HepG2 (cell line): ENCODE results near the gene WIPF2. TPM values are rescaled to one million over a fixed set of nuclear protein-coding genes. Genes with fewer than 3 reads are reported as not detected.

Experiments used
- FOXK1 ChIP-seq: sonication (generic); formaldehyde crosslinking; IDR thresholded peaks from 2 replicates; pipeline ENCODE4 v1.4.0; 2020; ENCODE audit warnings: low read depth, missing genetic modification reagents, borderline replicate concordance
- KDM5B ChIP-seq: sonication (generic); formaldehyde crosslinking; IDR thresholded peaks from 2 replicates; pipeline ENCODE4 v1.4.0; 2020; ENCODE audit warnings: missing genetic modification reagents, mild to moderate bottlenecking, borderline replicate concordance
- MAZ ChIP-seq, 2 experiments: sonication (generic) in 1 of 2; formaldehyde crosslinking in 1 of 2; IDR thresholded peaks; 2 replicates each; pipeline versions ENCODE4 v1.5.0 to v1.6.1; 2012 to 2020; ENCODE audit warnings: low read depth in 2 of 2, mild to moderate bottlenecking in 2 of 2, borderline replicate concordance in 1 of 2, improper control_type of control experiment in 1 of 2, low read length in 1 of 2, missing genetic modification reagents in 1 of 2, moderate library complexity in 1 of 2
- MIER3 ChIP-seq: IDR thresholded peaks from 2 replicates; pipeline ENCODE4 v1.6.1; 2016; ENCODE audit warnings: missing compliant biosample characterization, borderline replicate concordance
- NR3C1 ChIP-seq: sonication (generic); formaldehyde crosslinking; IDR thresholded peaks from 2 replicates; pipeline ENCODE4 v1.4.0; 2020; ENCODE audit warnings: missing genetic modification reagents
- POGZ ChIP-seq: sonication (generic); formaldehyde crosslinking; IDR thresholded peaks from 2 replicates; pipeline ENCODE4 v1.4.0; 2020; ENCODE audit warnings: mild to moderate bottlenecking, missing genetic modification reagents
- ZNF234 ChIP-seq: sonication (generic); formaldehyde crosslinking; conservative IDR thresholded peaks from 2 replicates; pipeline ENCODE4 v1.5.1; 2020; ENCODE audit warnings: mild to moderate bottlenecking, missing genetic modification reagents
- polyA plus RNA-seq, 8 experiments: library from polyadenylated mRNA; depleted of rRNA in 3 of 8; stranded (reverse) in 7 of 8; unstranded in 1 of 8; fragments of >200 nt; fragmentation: Illumina TruSeq in 4 of 8; extraction: Trizol in 4 of 8; gene quantifications; 2 replicates each; pipeline versions ENCODE4 v1.2.1 to v1.2.3, GENCODE V29; 2011 to 2016; ENCODE audit warnings: low read depth in 4 of 8, missing spikeins in 1 of 8, mixed read lengths in 1 of 8; ENCODE audit not compliant: insufficient read depth in 1 of 8
- total RNA-seq, 5 experiments: library from RNA; depleted of rRNA; stranded (reverse); fragments of >200 nt; fragmentation: Illumina TruSeq; extraction: Trizol; gene quantifications; 2 replicates each; pipeline ENCODE4 v1.2.3, GENCODE V29; 2016; ENCODE audit warnings: low read depth in 1 of 5
- TF ChIP-seq, protein P1 (sequence below): sonication (generic); formaldehyde crosslinking; IDR thresholded peaks from 2 replicates; pipeline ENCODE4 v1.9.0; 2022; ENCODE audit warnings: low read depth, missing genetic modification reagents
- TF ChIP-seq, protein P2 (sequence below): sonication (generic); formaldehyde crosslinking; IDR thresholded peaks from 2 replicates; pipeline ENCODE4 v1.4.0; 2020; ENCODE audit warnings: mild to moderate bottlenecking, missing genetic modification reagents
- TF ChIP-seq, protein P3 (sequence below): sonication (generic); formaldehyde crosslinking; IDR thresholded peaks from 2 replicates; pipeline ENCODE4 v1.9.0; 2021; ENCODE audit warnings: missing genetic modification reagents, borderline replicate concordance
- TF ChIP-seq, protein P4 (sequence below): IDR thresholded peaks from 2 replicates; pipeline ENCODE4 v1.4.0; 2020; ENCODE audit warnings: mild to moderate bottlenecking, missing genetic modification reagents
- TF ChIP-seq, protein P5 (sequence below): sonication (generic); formaldehyde crosslinking; IDR thresholded peaks from 2 replicates; pipeline ENCODE4 v1.8.0; 2022; ENCODE audit warnings: mild to moderate bottlenecking, missing genetic modification reagents; ENCODE audit not compliant: insufficient replicate concordance

WIPF2 gene
- total and polyA plus RNA-seq, 2 of the 13 experiments (the other 11 are each of a cell fraction or from before 2014, with no cell fraction given) = 7.2 to 10.8 TPM

DNA sequence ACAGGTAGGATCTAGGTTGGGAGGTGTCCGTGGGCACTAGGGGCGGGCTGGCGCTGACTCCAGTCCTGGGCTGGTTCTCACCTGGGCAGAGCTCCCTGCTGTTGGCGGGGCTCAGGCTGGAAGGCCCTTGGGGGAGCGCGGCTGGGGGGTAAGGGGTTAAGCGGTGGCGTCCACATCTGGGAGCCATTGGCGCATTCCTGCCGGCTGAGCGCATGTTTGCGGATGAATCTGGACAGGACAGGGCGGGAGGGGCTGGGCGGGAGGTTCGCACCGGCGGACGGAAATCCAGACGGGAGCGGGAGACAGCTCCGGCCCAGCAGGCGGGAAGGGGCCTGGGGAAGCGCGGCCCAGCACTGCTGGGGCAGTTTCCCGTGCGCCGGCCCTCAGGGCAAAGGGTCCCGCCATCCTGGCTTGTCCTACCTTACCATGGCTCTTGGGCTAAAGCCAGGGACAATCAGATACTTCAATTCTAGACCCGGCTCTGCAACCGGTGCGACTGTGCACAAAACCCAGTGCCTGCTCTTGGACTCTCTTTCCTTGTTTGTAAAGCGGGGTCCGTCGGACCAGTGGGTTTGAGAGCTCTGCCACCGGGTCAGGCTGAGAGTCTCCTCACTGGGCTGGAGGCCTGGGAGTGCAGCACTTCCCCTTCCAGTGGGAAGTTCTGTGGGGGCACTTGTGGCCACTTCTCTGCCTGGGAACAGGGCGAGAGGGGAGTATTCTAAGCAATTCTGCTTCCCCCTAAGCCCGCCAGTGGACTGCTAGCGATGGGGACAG, 97.7 kb downstream of the WIPF2 start (continued):
- peak; percentile 70; the same call in 1 of the 2 replicates for TF ChIP-seq MAZ (IDR thresholded peaks at IDR 0.05; ENCODE audit: borderline replicate concordance, low read depth, low read length)
- peak; percentile 71 for TF ChIP-seq MAZ (CRISPR knock-in tag; IDR thresholded peaks at IDR 0.05; ENCODE audit: low read depth)
- TF ChIP-seq, protein P1, sequence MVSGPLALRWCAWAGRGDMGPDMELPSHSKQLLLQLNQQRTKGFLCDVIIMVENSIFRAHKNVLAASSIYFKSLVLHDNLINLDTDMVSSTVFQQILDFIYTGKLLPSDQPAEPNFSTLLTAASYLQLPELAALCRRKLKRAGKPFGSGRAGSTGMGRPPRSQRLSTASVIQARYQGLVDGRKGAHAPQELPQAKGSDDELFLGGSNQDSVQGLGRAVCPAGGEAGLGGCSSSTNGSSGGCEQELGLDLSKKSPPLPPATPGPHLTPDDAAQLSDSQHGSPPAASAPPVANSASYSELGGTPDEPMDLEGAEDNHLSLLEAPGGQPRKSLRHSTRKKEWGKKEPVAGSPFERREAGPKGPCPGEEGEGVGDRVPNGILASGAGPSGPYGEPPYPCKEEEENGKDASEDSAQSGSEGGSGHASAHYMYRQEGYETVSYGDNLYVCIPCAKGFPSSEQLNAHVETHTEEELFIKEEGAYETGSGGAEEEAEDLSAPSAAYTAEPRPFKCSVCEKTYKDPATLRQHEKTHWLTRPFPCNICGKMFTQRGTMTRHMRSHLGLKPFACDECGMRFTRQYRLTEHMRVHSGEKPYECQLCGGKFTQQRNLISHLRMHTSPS (CRISPR knock-in tag) = no peak; the same call in 1 of the 2 replicates
- TF ChIP-seq NR3C1 (CRISPR knock-in tag) = no peak
- TF ChIP-seq, protein P2, sequence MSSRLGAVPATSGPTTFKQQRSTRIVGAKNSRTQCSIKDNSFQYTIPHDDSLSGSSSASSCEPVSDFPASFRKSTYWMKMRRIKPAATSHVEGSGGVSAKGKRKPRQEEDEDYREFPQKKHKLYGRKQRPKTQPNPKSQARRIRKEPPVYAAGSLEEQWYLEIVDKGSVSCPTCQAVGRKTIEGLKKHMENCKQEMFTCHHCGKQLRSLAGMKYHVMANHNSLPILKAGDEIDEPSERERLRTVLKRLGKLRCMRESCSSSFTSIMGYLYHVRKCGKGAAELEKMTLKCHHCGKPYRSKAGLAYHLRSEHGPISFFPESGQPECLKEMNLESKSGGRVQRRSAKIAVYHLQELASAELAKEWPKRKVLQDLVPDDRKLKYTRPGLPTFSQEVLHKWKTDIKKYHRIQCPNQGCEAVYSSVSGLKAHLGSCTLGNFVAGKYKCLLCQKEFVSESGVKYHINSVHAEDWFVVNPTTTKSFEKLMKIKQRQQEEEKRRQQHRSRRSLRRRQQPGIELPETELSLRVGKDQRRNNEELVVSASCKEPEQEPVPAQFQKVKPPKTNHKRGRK (CRISPR knock-in tag) = no peak
- no peak for TF ChIP-seq MIER3
- TF ChIP-seq POGZ = no peak
- TF ChIP-seq ZNF234 (CRISPR knock-in tag) = no peak
- TF ChIP-seq, protein P3, sequence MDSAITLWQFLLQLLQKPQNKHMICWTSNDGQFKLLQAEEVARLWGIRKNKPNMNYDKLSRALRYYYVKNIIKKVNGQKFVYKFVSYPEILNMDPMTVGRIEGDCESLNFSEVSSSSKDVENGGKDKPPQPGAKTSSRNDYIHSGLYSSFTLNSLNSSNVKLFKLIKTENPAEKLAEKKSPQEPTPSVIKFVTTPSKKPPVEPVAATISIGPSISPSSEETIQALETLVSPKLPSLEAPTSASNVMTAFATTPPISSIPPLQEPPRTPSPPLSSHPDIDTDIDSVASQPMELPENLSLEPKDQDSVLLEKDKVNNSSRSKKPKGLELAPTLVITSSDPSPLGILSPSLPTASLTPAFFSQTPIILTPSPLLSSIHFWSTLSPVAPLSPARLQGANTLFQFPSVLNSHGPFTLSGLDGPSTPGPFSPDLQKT (CRISPR knock-in tag) = no peak
- no peak; the same call in 1 of the 2 replicates for TF ChIP-seq FOXK1 (CRISPR knock-in tag)
- TF ChIP-seq, protein P4, sequence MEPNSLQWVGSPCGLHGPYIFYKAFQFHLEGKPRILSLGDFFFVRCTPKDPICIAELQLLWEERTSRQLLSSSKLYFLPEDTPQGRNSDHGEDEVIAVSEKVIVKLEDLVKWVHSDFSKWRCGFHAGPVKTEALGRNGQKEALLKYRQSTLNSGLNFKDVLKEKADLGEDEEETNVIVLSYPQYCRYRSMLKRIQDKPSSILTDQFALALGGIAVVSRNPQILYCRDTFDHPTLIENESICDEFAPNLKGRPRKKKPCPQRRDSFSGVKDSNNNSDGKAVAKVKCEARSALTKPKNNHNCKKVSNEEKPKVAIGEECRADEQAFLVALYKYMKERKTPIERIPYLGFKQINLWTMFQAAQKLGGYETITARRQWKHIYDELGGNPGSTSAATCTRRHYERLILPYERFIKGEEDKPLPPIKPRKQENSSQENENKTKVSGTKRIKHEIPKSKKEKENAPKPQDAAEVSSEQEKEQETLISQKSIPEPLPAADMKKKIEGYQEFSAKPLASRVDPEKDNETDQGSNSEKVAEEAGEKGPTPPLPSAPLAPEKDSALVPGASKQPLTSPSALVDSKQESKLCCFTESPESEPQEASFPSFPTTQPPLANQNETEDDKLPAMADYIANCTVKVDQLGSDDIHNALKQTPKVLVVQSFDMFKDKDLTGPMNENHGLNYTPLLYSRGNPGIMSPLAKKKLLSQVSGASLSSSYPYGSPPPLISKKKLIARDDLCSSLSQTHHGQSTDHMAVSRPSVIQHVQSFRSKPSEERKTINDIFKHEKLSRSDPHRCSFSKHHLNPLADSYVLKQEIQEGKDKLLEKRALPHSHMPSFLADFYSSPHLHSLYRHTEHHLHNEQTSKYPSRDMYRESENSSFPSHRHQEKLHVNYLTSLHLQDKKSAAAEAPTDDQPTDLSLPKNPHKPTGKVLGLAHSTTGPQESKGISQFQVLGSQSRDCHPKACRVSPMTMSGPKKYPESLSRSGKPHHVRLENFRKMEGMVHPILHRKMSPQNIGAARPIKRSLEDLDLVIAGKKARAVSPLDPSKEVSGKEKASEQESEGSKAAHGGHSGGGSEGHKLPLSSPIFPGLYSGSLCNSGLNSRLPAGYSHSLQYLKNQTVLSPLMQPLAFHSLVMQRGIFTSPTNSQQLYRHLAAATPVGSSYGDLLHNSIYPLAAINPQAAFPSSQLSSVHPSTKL (CRISPR knock-in tag) = peak; percentile 42; the same call in 1 of the 2 replicates
- TF ChIP-seq, protein P5, sequence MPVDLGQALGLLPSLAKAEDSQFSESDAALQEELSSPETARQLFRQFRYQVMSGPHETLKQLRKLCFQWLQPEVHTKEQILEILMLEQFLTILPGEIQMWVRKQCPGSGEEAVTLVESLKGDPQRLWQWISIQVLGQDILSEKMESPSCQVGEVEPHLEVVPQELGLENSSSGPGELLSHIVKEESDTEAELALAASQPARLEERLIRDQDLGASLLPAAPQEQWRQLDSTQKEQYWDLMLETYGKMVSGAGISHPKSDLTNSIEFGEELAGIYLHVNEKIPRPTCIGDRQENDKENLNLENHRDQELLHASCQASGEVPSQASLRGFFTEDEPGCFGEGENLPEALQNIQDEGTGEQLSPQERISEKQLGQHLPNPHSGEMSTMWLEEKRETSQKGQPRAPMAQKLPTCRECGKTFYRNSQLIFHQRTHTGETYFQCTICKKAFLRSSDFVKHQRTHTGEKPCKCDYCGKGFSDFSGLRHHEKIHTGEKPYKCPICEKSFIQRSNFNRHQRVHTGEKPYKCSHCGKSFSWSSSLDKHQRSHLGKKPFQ (CRISPR knock-in tag) = peak; percentile 62
- TF ChIP-seq KDM5B (CRISPR knock-in tag) = peak; percentile 92; the same call in 1 of the 2 replicates
